ENCODE results near the gene MAN1A2.
A peak's percentile ranks its signal among the peaks of the same experiment; 100 is the strongest.

Gene MAN1A2

DNA sequence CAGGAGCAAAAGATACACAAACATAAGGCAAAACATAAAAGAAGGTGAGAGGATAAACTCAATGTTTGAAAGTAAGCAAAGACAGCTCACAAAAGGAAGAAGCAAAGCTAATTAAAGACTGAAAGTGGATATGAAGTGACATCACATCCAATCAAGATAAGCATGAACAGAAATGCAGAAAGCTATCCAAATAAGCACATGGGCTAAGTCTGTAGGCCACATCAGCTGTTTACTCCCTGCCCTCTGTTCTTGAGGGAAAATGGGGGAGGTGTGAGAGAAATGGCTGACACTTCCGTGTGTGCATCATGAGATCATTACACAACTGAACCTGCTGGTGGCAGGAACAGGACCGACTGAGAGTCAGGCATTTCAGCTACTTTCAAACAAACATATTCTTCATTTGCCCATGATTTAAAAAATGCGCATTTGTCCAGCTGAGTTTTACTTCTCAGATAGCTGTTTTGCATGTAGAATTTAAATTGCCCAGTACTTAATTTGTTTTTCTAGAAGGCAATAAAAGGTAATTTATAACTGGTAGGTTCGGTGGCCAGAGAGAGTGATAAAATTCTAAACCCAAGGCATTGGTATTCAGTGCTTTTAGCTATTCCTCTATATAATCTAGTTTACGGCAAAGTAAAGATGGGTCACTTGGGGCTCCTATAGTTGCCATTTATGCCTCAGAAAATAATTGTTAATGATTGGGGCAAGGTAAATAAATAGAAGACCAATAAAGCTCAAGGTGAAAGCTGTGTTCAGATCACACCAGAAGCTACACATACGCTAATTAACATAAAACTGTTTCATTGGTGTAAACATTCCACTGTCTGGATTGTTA, 27.2 kb upstream of the MAN1A2 start:
- peak overlapping the region; percentile 17; the same call in 1 of the 2 replicates for H3K27ac ChIP-seq (ENCODE audit: extremely low read depth, low read depth, low read length)
- peak; percentile 48; the same call in 1 of the 2 replicates for TF ChIP-seq ZNF2 (tag by site-specific recombination; IDR thresholded peaks at IDR 0.05)
- no peak for TF ChIP-seq ZNF514 (tag by site-specific recombination; IDR thresholded peaks at IDR 0.05)
- peak; percentile 75 for TF ChIP-seq YY2 (tag by site-specific recombination; IDR thresholded peaks at IDR 0.05)
- TF ChIP-seq, protein P1, sequence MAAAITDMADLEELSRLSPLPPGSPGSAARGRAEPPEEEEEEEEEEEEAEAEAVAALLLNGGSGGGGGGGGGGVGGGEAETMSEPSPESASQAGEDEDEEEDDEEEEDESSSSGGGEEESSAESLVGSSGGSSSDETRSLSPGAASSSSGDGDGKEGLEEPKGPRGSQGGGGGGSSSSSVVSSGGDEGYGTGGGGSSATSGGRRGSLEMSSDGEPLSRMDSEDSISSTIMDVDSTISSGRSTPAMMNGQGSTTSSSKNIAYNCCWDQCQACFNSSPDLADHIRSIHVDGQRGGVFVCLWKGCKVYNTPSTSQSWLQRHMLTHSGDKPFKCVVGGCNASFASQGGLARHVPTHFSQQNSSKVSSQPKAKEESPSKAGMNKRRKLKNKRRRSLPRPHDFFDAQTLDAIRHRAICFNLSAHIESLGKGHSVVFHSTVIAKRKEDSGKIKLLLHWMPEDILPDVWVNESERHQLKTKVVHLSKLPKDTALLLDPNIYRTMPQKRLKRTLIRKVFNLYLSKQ (tag by site-specific recombination; IDR thresholded peaks at IDR 0.05; ENCODE audit: borderline replicate concordance): no peak
- TF ChIP-seq ZNF16 (tag by site-specific recombination; IDR thresholded peaks at IDR 0.05; ENCODE audit: low read depth): no peak
- TF ChIP-seq MEIS1 (CRISPR knock-in tag; IDR thresholded peaks at IDR 0.05; ENCODE audit: borderline replicate concordance): no peak
- TF ChIP-seq, protein P2, sequence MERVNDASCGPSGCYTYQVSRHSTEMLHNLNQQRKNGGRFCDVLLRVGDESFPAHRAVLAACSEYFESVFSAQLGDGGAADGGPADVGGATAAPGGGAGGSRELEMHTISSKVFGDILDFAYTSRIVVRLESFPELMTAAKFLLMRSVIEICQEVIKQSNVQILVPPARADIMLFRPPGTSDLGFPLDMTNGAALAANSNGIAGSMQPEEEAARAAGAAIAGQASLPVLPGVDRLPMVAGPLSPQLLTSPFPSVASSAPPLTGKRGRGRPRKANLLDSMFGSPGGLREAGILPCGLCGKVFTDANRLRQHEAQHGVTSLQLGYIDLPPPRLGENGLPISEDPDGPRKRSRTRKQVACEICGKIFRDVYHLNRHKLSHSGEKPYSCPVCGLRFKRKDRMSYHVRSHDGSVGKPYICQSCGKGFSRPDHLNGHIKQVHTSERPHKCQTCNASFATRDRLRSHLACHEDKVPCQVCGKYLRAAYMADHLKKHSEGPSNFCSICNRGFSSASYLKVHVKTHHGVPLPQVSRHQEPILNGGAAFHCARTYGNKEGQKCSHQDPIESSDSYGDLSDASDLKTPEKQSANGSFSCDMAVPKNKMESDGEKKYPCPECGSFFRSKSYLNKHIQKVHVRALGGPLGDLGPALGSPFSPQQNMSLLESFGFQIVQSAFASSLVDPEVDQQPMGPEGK (tag by site-specific recombination; IDR thresholded peaks at IDR 0.05): peak; percentile 57; the same call in 1 of the 2 replicates
- TF ChIP-seq ZNF473 (tag by site-specific recombination; IDR thresholded peaks at IDR 0.05): no peak
- no peak for TF ChIP-seq ZNF214 (tag by site-specific recombination; IDR thresholded peaks at IDR 0.05; ENCODE audit: borderline replicate concordance)
- TF ChIP-seq, protein P3, sequence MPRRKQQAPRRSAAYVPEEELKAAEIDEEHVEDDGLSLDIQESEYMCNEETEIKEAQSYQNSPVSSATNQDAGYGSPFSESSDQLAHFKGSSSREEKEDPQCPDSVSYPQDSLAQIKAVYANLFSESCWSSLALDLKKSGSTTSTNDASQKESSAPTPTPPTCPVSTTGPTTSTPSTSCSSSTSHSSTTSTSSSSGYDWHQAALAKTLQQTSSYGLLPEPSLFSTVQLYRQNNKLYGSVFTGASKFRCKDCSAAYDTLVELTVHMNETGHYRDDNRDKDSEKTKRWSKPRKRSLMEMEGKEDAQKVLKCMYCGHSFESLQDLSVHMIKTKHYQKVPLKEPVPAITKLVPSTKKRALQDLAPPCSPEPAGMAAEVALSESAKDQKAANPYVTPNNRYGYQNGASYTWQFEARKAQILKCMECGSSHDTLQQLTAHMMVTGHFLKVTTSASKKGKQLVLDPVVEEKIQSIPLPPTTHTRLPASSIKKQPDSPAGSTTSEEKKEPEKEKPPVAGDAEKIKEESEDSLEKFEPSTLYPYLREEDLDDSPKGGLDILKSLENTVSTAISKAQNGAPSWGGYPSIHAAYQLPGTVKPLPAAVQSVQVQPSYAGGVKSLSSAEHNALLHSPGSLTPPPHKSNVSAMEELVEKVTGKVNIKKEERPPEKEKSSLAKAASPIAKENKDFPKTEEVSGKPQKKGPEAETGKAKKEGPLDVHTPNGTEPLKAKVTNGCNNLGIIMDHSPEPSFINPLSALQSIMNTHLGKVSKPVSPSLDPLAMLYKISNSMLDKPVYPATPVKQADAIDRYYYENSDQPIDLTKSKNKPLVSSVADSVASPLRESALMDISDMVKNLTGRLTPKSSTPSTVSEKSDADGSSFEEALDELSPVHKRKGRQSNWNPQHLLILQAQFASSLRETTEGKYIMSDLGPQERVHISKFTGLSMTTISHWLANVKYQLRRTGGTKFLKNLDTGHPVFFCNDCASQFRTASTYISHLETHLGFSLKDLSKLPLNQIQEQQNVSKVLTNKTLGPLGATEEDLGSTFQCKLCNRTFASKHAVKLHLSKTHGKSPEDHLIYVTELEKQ (tag by site-specific recombination; IDR thresholded peaks at IDR 0.05; ENCODE audit: borderline replicate concordance): peak; percentile 79; the same call in 1 of the 2 replicates
- TF ChIP-seq, protein P4, sequence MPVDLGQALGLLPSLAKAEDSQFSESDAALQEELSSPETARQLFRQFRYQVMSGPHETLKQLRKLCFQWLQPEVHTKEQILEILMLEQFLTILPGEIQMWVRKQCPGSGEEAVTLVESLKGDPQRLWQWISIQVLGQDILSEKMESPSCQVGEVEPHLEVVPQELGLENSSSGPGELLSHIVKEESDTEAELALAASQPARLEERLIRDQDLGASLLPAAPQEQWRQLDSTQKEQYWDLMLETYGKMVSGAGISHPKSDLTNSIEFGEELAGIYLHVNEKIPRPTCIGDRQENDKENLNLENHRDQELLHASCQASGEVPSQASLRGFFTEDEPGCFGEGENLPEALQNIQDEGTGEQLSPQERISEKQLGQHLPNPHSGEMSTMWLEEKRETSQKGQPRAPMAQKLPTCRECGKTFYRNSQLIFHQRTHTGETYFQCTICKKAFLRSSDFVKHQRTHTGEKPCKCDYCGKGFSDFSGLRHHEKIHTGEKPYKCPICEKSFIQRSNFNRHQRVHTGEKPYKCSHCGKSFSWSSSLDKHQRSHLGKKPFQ (tag by site-specific recombination; IDR thresholded peaks at IDR 0.05): no peak
- no peak for TF ChIP-seq SCRT1 (tag by site-specific recombination; IDR thresholded peaks at IDR 0.05; ENCODE audit: borderline replicate concordance)
- TF ChIP-seq ZNF24 (tag by site-specific recombination; IDR thresholded peaks at IDR 0.05): peak; percentile 82
- TF ChIP-seq, protein P5, sequence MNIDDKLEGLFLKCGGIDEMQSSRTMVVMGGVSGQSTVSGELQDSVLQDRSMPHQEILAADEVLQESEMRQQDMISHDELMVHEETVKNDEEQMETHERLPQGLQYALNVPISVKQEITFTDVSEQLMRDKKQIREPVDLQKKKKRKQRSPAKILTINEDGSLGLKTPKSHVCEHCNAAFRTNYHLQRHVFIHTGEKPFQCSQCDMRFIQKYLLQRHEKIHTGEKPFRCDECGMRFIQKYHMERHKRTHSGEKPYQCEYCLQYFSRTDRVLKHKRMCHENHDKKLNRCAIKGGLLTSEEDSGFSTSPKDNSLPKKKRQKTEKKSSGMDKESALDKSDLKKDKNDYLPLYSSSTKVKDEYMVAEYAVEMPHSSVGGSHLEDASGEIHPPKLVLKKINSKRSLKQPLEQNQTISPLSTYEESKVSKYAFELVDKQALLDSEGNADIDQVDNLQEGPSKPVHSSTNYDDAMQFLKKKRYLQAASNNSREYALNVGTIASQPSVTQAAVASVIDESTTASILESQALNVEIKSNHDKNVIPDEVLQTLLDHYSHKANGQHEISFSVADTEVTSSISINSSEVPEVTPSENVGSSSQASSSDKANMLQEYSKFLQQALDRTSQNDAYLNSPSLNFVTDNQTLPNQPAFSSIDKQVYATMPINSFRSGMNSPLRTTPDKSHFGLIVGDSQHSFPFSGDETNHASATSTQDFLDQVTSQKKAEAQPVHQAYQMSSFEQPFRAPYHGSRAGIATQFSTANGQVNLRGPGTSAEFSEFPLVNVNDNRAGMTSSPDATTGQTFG (tag by site-specific recombination; IDR thresholded peaks at IDR 0.05; ENCODE audit: borderline replicate concordance): no peak
- TF ChIP-seq GLI2 (tag by site-specific recombination; IDR thresholded peaks at IDR 0.05; ENCODE audit: borderline replicate concordance, low read depth): no peak
- TF ChIP-seq ZNF670 (tag by site-specific recombination; IDR thresholded peaks at IDR 0.05; ENCODE audit: low read depth): no peak
- no peak for TF ChIP-seq ZNF37A (tag by site-specific recombination; IDR thresholded peaks at IDR 0.05)
- TF ChIP-seq ZNF114 (tag by site-specific recombination; IDR thresholded peaks at IDR 0.05): no peak
- TF ChIP-seq ZNF561 (tag by site-specific recombination; IDR thresholded peaks at IDR 0.05; ENCODE audit: borderline replicate concordance): no peak
- TF ChIP-seq ZNF521 (tag by site-specific recombination; IDR thresholded peaks at IDR 0.05): no peak
- TF ChIP-seq ZBTB17 (tag by site-specific recombination; IDR thresholded peaks at IDR 0.05): peak; percentile 79; the same call in 1 of the 2 replicates
- TF ChIP-seq REPIN1 (tag by site-specific recombination; IDR thresholded peaks at IDR 0.05; ENCODE audit: low read depth): no peak
- TF ChIP-seq, protein P6, sequence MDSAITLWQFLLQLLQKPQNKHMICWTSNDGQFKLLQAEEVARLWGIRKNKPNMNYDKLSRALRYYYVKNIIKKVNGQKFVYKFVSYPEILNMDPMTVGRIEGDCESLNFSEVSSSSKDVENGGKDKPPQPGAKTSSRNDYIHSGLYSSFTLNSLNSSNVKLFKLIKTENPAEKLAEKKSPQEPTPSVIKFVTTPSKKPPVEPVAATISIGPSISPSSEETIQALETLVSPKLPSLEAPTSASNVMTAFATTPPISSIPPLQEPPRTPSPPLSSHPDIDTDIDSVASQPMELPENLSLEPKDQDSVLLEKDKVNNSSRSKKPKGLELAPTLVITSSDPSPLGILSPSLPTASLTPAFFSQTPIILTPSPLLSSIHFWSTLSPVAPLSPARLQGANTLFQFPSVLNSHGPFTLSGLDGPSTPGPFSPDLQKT (IDR thresholded peaks at IDR 0.05; ENCODE audit: borderline replicate concordance, low read depth, low read length): no peak
- peak; percentile 69 for TF ChIP-seq FEZF1 (tag by site-specific recombination; IDR thresholded peaks at IDR 0.05)

More for the DNA sequence above, 27.2 kb upstream of the MAN1A2 start:
- H3K36me3 ChIP-seq (ENCODE audit: control insufficient read depth in 2 of 2, insufficient read depth in 1 of 2, low read length in 2 of 2): no peaks in the 10 kb centered on the region
- POLR2A ChIA-PET: interaction anchor here (1.4 kb wide), 1 partner anchor 27 kb away, joined by 7 read pairs; the partner anchor contains the start of gene MAN1A2
- peaks cover 10% of the 10 kb centered on the region; the same call in 1 of the 2 replicates for H3K4me1 ChIP-seq (ENCODE audit: control insufficient read depth, insufficient read depth, low read length)
- CTCF ChIA-PET: interaction anchor here (0.6 to 0.7 kb wide), 2 partner anchors 8 to 194 kb away, joined by 3 read pairs; no protein-coding TSS in a partner anchor
- no peaks in the 10 kb centered on the region for H3K9me3 ChIP-seq (ENCODE audit: control insufficient read depth, insufficient read depth, low read depth, low read length)
- H3K4me3 ChIP-seq (ENCODE audit: low read depth, low read length): no peak overlapping the region
